Endothelial cell of umbilical vein (primary cell): ENCODE measurements around the gene SIN3B.

Source experiments
- CTCF ChIP-seq, 2 donors: IDR thresholded peaks; 1 replicate in 1 of 2; 2 replicates in 1 of 2; pipeline ENCODE4 v1.5.1; 2011; ENCODE audit warnings: low read length in 2 of 2, mild to moderate bottlenecking in 2 of 2, moderate library complexity in 2 of 2, control low read depth in 1 of 2, inconsistent platforms in 1 of 2, low read depth in 1 of 2; ENCODE audit not compliant: insufficient read depth in 1 of 2; ENCODE audit errors: extremely low read depth in 1 of 2
- EZH2 ChIP-seq: IDR thresholded peaks from 2 replicates; pipeline ENCODE4 v1.6.1; 2012; ENCODE audit warnings: borderline replicate concordance, low read depth, mild to moderate bottlenecking, moderate library complexity, low read length, inconsistent platforms; ENCODE audit not compliant: severe bottlenecking
- FOS ChIP-seq: IDR thresholded peaks from 2 replicates; pipeline ENCODE4 v1.6.1; 2011; ENCODE audit warnings: mild to moderate bottlenecking, low read length, moderate library complexity, borderline replicate concordance; ENCODE audit not compliant: insufficient read depth
- JUN ChIP-seq: IDR thresholded peaks from 2 replicates; pipeline ENCODE4 v1.6.1; 2011; ENCODE audit warnings: borderline replicate concordance, low read depth; ENCODE audit not compliant: insufficient read length, insufficient read depth
- MYC ChIP-seq: IDR thresholded peaks from one replicate; pipeline ENCODE4 v1.6.1; 2011; ENCODE audit warnings: mild to moderate bottlenecking, low read depth, low read length
- POLR2A ChIP-seq: IDR thresholded peaks from 2 replicates; pipeline ENCODE4 v1.6.1; 2012; ENCODE audit warnings: low read depth, mild to moderate bottlenecking, control low read depth, low read length
- POLR2AphosphoS5 ChIP-seq: IDR thresholded peaks from 2 replicates; pipeline ENCODE4 v1.6.1; 2012; ENCODE audit warnings: low read depth, mild to moderate bottlenecking, control low read depth, low read length, moderate library complexity; ENCODE audit not compliant: insufficient read depth

GRCh38 chr19:16841391-16841926 is 12.3 kb downstream of the SIN3B start:
- no peak for TF ChIP-seq POLR2AphosphoS5
- no peak for TF ChIP-seq CTCF (IDR thresholded peaks at IDR 0.05; ENCODE audit: extremely low read depth in 1 of 2, insufficient read depth in 1 of 2, low read depth in 1 of 2, low read length in 2 of 2)
- no peak for TF ChIP-seq POLR2A
- TF ChIP-seq JUN: no peak
- no peak for TF ChIP-seq MYC
- TF ChIP-seq EZH2: no peak
- TF ChIP-seq FOS: no peak
